Measurements from ENCODE around the gene CCNG2.

DNA sequence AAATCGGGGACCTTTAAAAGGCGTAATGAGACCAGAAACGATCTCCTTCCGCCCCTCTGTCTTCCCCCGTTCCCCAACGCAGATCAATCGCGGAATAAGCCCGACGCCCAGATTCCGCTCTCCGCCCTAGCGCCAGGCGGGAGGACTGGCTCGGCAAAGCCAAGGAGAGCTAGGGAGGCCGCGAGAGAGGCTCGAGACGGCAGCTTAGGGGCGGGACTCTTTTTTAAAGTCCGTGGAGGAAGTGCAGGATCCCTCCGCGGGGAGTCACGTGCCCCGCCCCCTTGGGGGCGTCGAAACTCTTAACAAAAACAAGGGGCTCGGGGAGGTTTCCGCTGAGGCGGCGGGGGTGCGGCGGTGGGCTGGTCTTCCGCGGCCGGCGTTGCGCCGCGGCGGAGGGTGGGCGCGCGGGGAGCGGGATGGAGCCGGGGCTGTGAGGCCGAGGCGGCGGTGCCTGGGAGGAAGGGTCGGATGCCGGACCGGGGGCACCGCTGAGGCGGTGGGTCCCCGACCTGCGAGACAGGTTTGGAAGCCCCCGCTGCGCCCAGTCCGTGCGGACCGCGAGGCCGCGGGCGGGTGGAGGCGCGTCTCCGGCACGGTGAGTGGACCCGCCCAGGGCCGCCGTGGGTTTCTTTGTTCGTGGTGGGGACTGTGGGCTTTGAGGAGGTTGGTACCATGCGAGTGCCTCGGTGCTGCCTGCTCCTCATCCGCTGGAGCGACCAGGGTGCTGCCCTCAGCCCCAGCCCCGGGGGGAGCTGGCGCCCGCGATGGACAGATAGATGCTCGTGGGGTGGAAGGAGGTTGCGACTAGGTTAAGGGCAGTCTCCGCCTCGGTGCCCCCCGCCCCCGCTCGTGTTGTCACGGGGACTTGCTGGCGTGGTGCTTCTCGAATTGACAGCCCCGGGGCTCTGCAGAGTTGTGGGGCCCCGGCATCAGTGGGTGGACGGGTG is at the start of gene CCNG2:
- TF ChIP-seq RAD21 (IDR thresholded peaks at IDR 0.05; ENCODE audit: low read length) (no peak), MAZ (IDR thresholded peaks at IDR 0.05; ENCODE audit: borderline replicate concordance, low read depth, low read length) (peak; percentile 54; the same call in 1 of the 2 replicates), POLR2A (IDR thresholded peaks at IDR 0.05; ENCODE audit: low read depth, low read length) (peak; percentile 79), RCOR1 (IDR thresholded peaks at IDR 0.05; ENCODE audit: insufficient replicate concordance, low read length) (no peak), MAFK (IDR thresholded peaks at IDR 0.05; ENCODE audit: low read depth, low read length) (no peak), RFX5 (IDR thresholded peaks at IDR 0.05; ENCODE audit: low read depth, low read length) (no peak), CEBPB (IDR thresholded peaks at IDR 0.05; ENCODE audit: low read depth, low read length) (no peak), CHD1 (IDR thresholded peaks at IDR 0.05; ENCODE audit: low read depth, low read length) (no peak)
- TF ChIP-seq, protein P1, sequence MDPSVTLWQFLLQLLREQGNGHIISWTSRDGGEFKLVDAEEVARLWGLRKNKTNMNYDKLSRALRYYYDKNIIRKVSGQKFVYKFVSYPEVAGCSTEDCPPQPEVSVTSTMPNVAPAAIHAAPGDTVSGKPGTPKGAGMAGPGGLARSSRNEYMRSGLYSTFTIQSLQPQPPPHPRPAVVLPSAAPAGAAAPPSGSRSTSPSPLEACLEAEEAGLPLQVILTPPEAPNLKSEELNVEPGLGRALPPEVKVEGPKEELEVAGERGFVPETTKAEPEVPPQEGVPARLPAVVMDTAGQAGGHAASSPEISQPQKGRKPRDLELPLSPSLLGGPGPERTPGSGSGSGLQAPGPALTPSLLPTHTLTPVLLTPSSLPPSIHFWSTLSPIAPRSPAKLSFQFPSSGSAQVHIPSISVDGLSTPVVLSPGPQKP (IDR thresholded peaks at IDR 0.05; ENCODE audit: borderline replicate concordance, low read depth, low read length), result no peak
- TF ChIP-seq, protein P2, sequence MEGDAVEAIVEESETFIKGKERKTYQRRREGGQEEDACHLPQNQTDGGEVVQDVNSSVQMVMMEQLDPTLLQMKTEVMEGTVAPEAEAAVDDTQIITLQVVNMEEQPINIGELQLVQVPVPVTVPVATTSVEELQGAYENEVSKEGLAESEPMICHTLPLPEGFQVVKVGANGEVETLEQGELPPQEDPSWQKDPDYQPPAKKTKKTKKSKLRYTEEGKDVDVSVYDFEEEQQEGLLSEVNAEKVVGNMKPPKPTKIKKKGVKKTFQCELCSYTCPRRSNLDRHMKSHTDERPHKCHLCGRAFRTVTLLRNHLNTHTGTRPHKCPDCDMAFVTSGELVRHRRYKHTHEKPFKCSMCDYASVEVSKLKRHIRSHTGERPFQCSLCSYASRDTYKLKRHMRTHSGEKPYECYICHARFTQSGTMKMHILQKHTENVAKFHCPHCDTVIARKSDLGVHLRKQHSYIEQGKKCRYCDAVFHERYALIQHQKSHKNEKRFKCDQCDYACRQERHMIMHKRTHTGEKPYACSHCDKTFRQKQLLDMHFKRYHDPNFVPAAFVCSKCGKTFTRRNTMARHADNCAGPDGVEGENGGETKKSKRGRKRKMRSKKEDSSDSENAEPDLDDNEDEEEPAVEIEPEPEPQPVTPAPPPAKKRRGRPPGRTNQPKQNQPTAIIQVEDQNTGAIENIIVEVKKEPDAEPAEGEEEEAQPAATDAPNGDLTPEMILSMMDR (conservative IDR thresholded peaks at IDR 0.05; ENCODE audit: low read depth, low read length), result no peak

All from IMR-90 (cell line).